ENCODE results near the gene ATP1A2.
"Not testable (repeated sequence)": the region's sequence is repeated elsewhere in the genome, so short reads cannot be mapped to it uniquely, and the experiment has no call there.

The ATP1A2 gene

DNA sequence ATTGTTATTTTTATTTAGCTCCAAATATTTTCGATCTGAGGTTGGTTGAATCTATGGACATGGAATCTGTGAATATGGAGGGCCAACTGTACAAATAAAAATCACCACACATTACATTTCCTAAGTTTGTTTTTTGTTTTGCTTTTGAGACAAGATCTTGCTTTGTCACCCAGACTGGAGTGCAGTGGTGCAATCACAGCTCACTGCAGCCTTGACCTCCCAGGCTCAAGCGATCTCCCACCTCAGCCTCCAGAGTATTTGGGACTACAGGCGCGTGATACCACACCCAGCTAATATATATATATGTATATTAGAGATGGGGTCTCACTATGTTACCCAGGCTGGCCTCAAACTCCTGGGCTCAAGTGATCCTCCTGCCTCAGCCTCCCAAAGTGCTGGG is 10.8 kb downstream of the ATP1A2 start:
- not testable (repeated sequence) for FAIRE-seq

DNA sequence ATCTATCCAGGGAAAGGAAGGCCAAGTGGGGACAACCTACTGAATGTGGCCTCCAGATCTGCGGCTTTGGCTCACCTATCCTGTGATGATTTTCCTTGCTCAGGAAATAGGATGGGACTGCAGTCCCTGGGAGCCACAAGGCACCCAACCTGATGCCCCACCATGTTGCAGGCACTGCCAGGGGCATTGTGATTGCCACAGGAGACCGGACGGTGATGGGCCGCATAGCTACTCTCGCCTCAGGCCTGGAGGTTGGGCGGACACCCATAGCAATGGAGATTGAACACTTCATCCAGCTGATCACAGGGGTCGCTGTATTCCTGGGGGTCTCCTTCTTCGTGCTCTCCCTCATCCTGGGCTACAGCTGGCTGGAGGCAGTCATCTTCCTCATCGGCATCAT is 11.8 kb downstream of the ATP1A2 start:
- no peak for FAIRE-seq

DNA sequence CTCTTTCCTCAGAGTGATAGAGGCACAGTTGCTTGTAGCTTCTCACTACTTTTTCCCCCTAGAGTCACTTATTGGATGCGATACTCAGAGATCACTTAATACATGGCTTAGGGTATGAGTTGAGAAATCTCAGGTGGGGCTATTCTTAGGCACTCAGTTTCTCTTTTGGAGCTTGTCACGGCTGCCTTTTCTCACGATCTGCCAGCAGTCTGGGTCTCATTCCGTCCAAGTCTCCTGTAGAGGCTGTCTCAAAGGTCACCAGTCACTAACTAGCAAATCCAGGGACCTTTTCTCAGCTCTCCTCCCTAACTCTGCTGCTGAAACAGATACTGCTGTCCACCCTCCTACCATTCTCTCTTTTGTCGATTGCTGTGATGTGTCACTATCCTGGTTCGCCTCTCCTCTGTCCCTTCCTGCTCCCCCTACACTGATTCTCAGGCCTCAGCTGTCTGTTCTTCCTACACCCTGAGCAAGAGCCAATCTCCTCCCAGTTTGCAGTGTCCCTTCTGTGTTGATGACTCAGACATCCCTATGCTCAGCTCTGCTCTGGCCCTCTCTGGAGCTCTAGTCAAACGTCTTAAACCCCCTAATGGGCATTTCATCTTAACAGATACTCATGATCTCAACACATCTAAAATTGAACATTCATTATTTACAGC is 12.4 kb downstream of the ATP1A2 start:
- FAIRE-seq: no peak

DNA sequence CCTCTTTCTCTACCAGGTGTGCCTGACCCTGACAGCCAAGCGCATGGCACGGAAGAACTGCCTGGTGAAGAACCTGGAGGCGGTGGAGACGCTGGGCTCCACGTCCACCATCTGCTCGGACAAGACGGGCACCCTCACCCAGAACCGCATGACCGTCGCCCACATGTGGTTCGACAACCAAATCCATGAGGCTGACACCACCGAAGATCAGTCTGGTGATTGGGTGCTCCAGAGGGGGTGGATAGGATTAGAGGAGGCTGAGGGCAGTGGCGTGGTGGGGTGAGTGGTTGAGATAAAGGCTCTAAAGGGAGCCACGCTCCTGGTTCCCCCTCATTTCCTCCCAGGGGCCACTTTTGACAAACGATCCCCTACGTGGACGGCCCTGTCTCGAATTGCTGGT is 13.1 kb downstream of the ATP1A2 start:
- no peak for FAIRE-seq

DNA sequence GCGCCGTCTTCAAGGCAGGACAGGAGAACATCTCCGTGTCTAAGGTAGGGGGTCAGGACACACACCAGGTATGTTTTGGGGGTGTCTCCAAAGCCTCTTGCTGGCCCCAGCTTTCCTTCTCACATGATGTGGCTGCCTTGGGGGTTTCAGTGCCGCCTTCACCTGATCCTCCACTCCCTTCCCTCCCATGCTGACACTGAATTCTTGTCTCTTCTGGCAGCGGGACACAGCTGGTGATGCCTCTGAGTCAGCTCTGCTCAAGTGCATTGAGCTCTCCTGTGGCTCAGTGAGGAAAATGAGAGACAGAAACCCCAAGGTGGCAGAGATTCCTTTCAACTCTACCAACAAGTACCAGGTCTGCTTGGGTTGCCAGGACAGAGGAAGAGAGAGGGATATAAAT is 13.5 kb downstream of the ATP1A2 start:
- no peak for FAIRE-seq

DNA sequence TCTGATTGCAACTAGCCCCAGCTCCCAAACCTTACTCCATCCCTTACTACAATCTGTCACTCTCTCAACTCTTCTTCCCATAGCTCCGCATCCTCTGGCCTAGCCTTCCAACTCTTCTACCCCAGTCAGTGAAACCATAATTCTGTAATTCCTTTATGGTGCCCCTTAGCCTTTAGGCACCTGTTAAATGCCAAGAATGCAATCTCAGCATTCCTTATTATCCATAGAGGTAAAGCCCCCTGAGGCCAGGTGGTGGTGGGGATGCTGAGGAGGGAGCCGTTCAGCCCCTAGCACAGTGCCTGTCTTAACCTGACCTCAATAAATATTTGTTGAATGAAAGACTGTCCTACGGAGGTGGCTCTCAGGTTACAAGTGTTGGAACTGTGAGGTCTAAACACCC is 14.0 kb downstream of the ATP1A2 start:
- no peak for FAIRE-seq

DNA sequence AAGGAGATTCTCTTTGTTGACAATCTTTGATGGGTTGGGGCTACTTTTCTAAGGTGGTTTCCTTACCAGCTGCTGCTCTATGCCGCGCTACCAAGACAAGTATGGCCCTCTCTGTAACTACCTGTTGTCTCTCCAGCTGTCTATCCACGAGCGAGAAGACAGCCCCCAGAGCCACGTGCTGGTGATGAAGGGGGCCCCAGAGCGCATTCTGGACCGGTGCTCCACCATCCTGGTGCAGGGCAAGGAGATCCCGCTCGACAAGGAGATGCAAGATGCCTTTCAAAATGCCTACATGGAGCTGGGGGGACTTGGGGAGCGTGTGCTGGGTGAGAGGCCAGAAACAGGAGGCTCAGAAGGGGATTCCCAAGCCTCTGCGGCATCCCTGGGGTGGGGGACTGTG is 14.4 kb downstream of the ATP1A2 start:
- no peak for FAIRE-seq

DNA sequence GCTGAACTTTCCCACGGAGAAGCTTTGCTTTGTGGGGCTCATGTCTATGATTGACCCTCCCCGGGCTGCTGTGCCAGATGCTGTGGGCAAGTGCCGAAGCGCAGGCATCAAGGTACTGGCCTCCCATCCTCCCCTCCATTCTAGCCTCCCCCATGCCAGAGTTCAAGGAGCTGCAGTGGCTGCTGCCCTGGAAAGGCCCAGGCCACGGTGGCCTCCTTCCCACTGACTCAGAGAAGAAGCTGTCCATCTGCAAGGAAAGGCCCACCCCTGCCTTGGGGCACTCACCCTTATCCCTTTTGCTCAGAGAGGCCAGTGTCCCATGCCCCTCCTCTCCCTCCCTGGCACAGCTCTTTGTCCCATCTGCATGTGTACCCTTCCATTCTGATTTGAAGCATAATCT is 14.9 kb downstream of the ATP1A2 start:
- FAIRE-seq: no peak

DNA sequence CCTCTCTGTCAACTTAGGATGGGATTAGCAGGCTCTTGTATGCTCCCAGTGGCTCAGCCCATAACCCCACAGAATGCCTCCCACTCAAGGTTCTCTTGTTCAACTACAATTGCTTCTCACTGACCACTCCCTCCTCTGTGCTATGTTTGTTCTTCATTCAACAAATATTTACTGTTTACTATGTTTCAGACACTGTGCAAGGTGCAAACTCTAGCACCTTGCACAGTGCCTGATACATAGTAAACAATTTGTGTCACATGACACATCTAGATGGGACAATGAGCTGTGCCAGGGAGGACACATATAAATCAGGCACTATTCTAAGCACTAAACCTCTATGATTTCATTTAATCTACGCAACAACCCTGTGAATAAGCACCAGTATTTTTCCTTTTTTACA is 15.4 kb downstream of the ATP1A2 start:
- no peak for FAIRE-seq

DNA sequence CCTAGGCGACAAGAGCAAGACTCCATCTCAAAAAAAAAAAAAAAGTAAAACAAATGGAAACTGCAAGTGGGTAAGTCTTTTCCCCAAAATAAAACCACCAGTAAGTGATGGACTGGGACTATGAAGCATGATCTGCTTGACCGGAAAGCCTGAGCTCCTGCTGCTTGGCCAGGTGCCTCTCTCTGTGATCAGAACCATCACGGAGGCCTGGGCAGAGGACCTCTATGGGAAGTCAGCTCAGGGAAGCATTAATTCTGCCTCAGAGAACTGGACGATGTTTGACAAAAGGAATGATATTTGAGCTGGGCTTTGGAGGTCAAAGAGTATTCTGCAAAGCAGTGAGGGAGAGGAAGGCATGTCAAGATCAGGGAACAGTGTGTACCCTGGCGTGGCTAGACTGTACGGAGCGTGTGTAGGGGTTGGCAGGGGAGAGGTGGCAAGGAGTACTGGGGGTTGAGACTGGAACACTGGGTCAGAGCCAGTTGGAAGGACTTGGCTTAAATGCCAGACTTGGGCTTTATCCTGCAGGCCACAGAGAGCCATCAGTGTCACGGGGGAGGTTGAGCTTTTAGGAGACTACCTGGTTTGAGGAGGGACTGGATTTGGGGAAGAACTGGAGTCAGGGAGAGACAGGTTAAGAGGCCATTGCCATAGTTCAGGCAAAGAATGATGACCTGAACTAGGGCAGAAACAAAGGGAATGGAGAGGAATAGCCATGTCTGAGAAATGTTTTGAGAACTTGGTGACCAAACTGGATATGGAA is 16.4 kb downstream of the ATP1A2 start:
- FAIRE-seq: no peak

DNA sequence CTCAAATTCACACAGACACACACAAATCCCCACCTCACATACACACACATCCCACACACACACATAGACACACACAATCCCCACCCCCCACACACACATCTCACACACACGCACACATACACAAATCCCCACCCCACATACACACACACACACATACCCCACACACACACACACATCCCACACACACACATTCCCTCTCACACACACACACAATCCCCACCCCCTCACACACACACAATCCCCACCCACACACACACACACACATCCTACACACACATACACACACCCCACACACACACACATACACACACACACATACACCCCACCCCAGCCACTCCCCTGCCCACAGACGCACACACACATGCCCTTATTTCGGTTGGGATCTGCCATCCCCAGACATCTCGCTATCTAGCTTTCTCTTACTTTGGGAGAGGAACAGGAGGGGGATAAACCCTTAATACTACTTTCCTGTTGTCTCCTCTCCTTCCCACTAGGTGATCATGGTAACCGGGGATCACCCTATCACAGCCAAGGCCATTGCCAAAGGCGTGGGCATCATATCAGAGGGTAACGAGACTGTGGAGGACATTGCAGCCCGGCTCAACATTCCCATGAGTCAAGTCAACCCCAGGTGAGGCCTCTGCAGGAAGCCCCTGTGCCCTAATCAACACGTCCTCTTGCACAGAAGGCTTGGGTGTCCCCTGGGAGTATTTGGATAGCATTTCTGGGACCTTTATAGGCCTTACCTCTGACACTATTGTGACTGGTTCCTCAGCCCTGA is 18.6 kb downstream of the ATP1A2 start:
- no peak for FAIRE-seq

DNA sequence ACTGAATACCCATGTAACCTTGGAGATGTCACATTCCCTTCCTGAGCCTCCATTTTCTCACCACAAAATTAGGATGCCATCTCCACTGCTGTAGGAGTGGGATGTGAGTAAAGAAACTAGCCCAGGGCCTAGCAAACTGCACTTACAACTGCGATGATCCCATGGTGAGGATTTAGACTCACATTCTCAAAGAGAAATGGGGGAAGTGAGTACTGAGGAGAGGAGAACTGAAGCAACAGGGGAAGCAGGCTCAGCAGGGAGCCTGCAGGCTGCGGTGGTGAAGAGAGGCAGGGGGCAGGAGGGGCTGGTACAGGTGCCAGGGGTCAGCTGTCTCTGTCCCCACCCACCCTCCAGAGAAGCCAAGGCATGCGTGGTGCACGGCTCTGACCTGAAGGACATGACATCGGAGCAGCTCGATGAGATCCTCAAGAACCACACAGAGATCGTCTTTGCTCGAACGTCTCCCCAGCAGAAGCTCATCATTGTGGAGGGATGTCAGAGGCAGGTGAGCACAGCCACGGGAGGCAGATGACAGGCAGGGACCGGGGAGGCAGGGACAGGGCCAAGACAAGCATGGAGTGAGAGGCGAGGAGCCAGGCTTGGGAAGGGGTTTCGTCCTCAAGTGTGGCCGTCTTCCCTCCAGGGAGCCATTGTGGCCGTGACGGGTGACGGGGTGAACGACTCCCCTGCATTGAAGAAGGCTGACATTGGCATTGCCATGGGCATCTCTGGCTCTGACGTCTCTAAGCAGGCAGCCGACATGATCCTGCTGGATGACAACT is 19.4 kb downstream of the ATP1A2 start:
- FAIRE-seq: no peak

DNA sequence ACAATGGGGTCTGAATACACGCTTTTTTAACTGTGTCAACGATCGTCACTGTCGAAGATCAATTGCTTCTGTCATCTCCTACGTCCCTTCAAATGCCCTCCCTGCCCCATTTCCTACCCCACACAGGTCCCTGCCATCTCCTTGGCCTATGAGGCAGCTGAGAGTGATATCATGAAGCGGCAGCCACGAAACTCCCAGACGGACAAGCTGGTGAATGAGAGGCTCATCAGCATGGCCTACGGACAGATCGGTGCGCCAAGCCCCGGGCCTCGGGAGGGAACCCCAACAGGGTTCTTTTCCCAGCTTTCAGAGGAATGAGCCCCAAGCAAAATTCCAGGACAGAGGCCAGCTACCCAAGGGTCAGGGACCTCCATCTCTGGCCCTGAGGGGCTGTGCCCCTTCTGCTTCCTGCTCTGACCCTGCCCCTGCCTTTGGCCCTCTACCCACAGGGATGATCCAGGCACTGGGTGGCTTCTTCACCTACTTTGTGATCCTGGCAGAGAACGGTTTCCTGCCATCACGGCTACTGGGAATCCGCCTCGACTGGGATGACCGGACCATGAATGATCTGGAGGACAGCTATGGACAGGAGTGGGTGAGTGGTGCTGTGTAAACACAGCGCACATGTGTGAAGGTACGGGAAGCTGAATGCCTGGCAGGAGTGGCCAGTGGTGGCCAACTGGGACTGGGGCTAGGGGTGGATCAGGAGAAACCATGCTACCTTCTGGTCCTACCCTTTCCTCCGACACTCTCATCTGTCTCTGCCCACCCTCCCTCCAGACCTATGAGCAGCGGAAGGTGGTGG is 20.8 kb downstream of the ATP1A2 start:
- FAIRE-seq: no peak

DNA sequence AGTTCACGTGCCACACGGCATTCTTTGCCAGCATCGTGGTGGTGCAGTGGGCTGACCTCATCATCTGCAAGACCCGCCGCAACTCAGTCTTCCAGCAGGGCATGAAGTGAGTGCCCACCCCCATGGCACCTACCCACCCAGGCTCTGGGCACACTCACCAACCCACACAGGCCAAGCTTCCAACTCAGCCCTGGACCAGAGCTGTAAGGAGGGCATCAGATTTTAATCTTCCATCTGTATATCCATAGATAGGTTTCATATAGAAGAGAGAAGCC is 21.3 kb downstream of the ATP1A2 start:
- FAIRE-seq: no peak

DNA sequence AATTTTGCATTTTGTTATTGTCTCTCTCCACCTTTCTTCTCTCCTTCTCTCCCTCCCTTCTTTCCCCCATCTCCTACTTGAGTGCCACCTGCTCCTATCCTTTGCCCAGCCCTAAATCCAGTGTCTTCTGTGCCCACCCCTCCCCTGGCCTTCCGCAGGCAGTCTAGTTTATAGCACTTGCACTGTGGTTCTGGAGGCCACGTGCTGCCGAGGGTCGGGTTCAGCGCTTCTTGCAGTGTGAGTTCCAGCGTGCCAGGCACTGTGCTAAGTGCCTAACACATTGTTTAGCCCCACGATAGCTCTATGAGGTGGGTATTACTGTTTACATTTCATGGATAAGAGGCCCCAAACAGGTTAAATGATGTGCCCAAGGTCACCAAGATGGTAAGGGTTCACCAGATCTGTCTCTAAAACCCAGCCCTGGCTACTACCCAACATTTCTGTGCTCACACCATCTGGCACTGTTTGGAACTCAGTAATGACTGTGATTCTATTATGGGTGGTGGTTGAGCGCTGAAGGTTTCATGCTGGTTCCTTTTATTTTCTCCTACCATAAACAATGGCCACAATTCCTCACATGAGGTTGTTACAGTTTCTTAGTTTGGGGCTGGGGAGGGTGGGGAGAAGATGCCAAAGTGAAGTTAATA is 21.8 kb downstream of the ATP1A2 start:
- no peak for FAIRE-seq

DNA sequence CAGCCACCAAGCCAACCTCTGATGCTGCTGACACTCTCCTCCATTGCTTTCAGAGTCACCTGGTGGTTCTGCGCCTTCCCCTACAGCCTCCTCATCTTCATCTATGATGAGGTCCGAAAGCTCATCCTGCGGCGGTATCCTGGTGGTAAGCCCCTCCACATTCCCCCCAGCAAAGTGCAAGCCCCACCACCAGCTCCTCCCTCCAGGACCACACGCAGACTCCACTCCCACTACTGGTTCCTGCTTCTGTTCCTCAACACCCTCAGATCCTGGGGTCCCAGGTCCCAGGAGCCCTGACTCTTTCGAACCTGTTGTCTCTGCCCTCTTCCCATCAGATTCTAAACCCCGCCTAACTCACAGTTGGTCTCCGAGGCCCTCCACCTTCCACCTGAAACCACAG is 24.3 kb downstream of the ATP1A2 start:
- no peak for FAIRE-seq

DNA sequence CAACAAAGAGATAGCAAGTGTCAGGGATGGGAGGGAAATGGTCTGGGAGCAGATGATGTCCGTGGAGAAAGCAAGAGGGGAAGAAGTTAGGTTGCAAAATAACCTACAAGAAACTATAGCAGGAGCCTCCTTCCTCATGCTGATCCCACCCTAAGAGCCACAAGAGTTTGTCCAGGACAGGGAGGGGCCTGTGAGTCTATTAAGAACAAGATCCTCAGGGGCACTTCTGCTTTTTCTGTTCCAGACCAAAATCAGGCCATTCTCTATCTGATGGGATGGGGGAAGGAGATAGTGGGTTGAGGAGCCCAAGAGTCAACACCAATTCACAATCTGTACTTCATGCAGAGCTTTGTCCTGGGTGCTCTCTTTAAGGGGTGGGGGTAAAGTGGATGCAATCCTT is 28.1 kb downstream of the ATP1A2 start:
- FAIRE-seq: no peak

DNA sequence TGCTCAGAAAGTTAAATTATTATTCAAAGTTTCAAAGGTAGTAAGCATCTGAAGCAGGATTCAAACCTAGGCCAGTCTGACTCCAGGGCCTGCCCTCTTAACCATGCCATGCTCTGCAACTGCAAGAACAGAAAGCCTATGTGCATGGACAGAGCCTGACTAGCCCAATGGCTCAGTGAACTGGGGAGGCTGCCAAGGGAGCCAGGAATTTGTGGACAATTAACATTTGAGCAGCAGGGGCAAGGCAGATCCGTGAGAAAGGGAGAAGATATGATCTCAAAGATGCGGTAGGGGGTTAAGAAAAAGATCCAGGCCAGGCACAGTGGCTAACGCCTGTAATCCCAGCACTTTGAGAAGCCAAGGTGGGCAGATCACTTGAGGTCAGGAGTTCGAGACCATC is 29.4 kb downstream of the ATP1A2 start:
- FAIRE-seq: no peak

DNA sequence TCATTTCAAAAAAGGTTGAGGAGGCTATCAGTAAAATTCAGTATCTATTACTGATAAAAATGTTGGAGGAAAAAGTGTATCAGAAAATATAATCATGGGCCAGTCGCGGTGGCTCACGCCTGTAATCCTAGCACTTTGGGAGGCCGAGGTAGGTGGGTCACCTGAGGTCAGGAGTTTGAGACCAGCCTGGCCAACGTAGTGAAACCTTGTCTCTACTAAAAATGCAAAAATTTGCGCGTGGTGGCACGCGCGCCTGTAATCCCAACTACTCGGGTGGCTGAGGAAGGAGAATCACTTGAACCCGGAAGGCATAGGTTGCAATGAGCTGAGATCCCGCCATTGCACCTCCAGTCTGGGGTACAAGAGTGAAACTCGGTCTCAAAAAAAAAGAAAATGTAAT is 30.5 kb downstream of the ATP1A2 start:
- FAIRE-seq: no peak

DNA sequence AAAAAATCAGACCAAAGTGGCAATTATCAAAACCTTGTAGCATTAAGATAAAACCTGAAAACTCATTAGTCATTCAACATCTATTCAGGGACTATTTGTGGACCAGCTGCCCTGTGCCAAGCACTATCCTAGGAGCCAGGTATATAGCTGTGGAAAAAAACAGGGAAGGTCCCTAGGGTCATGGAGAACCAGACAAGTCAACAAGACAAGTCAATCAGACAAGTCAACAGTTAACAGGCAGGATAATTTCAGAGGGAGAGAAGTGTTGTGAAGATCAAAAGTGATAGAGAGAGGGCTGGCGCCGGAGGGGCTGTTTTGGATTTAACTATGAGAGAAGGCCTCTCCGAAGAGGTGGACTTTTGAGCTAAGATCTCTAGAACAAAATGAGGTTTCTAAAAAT is 32.6 kb downstream of the ATP1A2 start:
- FAIRE-seq: no peak

DNA sequence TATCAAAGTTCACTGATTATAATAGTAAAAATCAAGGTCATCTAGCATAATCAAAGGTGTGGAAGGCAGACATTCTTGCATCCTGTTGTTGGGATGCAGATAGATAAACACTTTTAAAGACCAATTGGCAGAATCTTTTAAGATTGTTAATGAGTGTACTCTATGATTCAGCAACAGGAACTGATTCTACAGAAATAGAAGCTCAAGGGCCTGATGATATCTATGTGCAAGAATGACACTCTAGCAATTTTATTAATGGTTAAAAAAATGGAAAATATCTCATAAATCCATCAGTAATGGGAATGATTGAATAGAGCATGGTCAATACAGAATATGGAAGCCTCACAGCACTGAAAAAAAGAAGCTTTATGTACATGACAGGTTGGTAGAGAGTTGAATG is 33.7 kb downstream of the ATP1A2 start:
- FAIRE-seq: no peak

DNA sequence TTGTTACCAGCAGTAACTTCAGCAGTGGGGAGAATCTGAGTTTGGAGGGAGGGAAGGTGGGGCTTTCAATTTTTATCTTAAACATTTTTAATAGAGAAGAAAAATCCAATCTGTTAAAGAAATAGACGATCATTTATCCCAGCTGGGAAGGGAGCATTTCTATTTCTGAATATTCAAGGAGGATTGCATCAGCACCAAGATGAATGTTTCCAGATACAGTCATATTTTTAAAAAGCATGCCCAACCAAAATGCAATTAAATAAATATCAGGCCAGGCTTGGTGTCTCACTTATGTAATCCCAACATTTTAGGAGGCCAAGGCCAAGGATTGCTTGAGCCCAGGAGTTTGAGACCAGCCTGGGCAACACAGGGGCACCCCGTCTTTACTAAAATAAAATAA is 34.2 kb downstream of the ATP1A2 start:
- no peak for FAIRE-seq

Data from islet of Langerhans (tissue), 1 donor.